H1 (cell line): Measurements from ENCODE around the gene TAF12. TPM values are rescaled to one million over a fixed set of nuclear protein-coding genes. Genes with fewer than 3 reads are reported as not detected.

Source experiments
- CTCF ChIA-PET: fragments of 300-600 bp; sonication (Branson Sonifier 250); formaldehyde crosslinking; loops from one replicate; lab custom pipeline; 2021; ENCODE audit not compliant: partially characterized antibody; lab: Charles Lee
- POLR2A ChIA-PET: fragments of 300-600 bp; sonication (Branson Sonifier 250); formaldehyde crosslinking; loops from one replicate; lab custom pipeline; 2021; ENCODE audit warnings: inconsistent platforms; ENCODE audit not compliant: partially characterized antibody; lab: Charles Lee
- DNase-seq, 2 experiments: peaks; one replicate each; pipeline versions ENCODE4 v3.0.0 to v3.0.0-alpha.2; 2010 to 2022; ENCODE audit warnings: low spot score in 2 of 2, low read depth in 1 of 2, mixed read lengths in 1 of 2
- FAIRE-seq: peaks from 2 replicates; lab custom pipeline; 2011; peaks lifted over from hg19 to GRCh38; lab: Jason Lieb, UNC
- H2AFZ ChIP-seq: 2 replicates; pipeline ENCODE4 v1.8.1; 2012; ENCODE audit warnings: low read length, inconsistent platforms
- H2AK5ac ChIP-seq: 2 replicates; pipeline ENCODE4 v1.6.1; 2013; ENCODE audit warnings: low read depth, low read length
- H2BK120ac ChIP-seq: replicated peaks from 2 replicates; pipeline ENCODE3; 2013; ENCODE audit warnings: low read depth, low read length, inconsistent platforms
- H2BK12ac ChIP-seq: 2 replicates; pipeline ENCODE4 v1.6.1; 2013; ENCODE audit warnings: low read depth, low read length
- H2BK15ac ChIP-seq: 2 replicates; pipeline ENCODE4 v1.6.1; 2013; ENCODE audit warnings: low read length
- H2BK20ac ChIP-seq: 2 replicates; pipeline ENCODE4 v1.6.1; 2013; ENCODE audit warnings: low read length
- H2BK5ac ChIP-seq: 2 replicates; pipeline ENCODE4 v1.6.1; 2013; ENCODE audit warnings: low read depth, low read length
- H3K14ac ChIP-seq: 2 replicates; pipeline ENCODE4 v1.6.1; 2013; ENCODE audit warnings: inconsistent platforms; ENCODE audit not compliant: insufficient read length
- H3K18ac ChIP-seq: 2 replicates; pipeline ENCODE4 v1.6.1; 2013; ENCODE audit warnings: low read length; ENCODE audit errors: extremely low read depth
- H3K23ac ChIP-seq: 2 replicates; pipeline ENCODE4 v1.6.1; 2013; ENCODE audit warnings: inconsistent platforms; ENCODE audit not compliant: insufficient read length
- H3K23me2 ChIP-seq: 2 replicates; pipeline ENCODE4 v1.6.1; 2013; ENCODE audit warnings: low read depth, low read length
- H3K27ac ChIP-seq: 2 replicates; pipeline ENCODE4 v1.6.1; 2011; ENCODE audit warnings: low read depth, low read length, inconsistent platforms
- H3K27me3 ChIP-seq, 4 experiments: replicated peaks in 1 of 4; 1 replicate in 1 of 4; 2 replicates in 3 of 4; pipeline versions ENCODE4 v1.6.1 to v1.8.1; 2011 to 2013; ENCODE audit warnings: low read length in 3 of 4, mild to moderate bottlenecking in 3 of 4, inconsistent platforms in 2 of 4, mixed read lengths in 2 of 4, moderate library complexity in 1 of 4; ENCODE audit not compliant: control insufficient read depth in 3 of 4, insufficient read depth in 3 of 4; ENCODE audit errors: extremely low read depth in 1 of 4
- H3K36me3 ChIP-seq, 4 experiments: 2 replicates each; pipeline versions ENCODE4 v1.6.1 to v1.8.1; 2011 to 2013; ENCODE audit warnings: mild to moderate bottlenecking in 4 of 4, low read length in 3 of 4, moderate library complexity in 2 of 4, control low read depth in 1 of 4, inconsistent platforms in 1 of 4; ENCODE audit not compliant: insufficient read depth in 4 of 4, control insufficient read depth in 2 of 4
- H3K4ac ChIP-seq: replicated peaks from 2 replicates; pipeline ENCODE3; 2013; ENCODE audit warnings: low read length, low read depth, mixed read lengths, inconsistent platforms; ENCODE audit not compliant: insufficient read length
- H3K4me1 ChIP-seq, 4 experiments: replicated peaks in 1 of 4; 1 replicate in 1 of 4; 2 replicates in 3 of 4; pipeline versions ENCODE4 v1.6.1 to v1.8.1; 2011 to 2013; ENCODE audit warnings: low read length in 3 of 4, inconsistent platforms in 2 of 4, mixed read lengths in 1 of 4; ENCODE audit not compliant: insufficient read depth in 4 of 4, control insufficient read depth in 3 of 4
- H3K4me2 ChIP-seq, 2 experiments: 2 replicates each; pipeline versions ENCODE4 v1.6.1 to v1.8.1; 2011 to 2013; ENCODE audit warnings: low read depth in 2 of 2, low read length in 2 of 2, control low read depth in 1 of 2, inconsistent platforms in 1 of 2, mild to moderate bottlenecking in 1 of 2; ENCODE audit not compliant: insufficient read depth in 1 of 2
- H3K4me3 ChIP-seq, 4 experiments: fragments of 200-600, 300-600 bp in 1 of 4; sonication (generic), shearing (Covaris generic), sonication (Bioruptor Twin) in 1 of 4; 2 replicates each; pipeline versions ENCODE4 v1.5.1 to v1.8.1; 2011 to 2016; ENCODE audit warnings: low read length in 4 of 4, low read depth in 3 of 4, control low read depth in 2 of 4, inconsistent platforms in 2 of 4, mild to moderate bottlenecking in 2 of 4, mixed read lengths in 1 of 4, moderate library complexity in 1 of 4; ENCODE audit not compliant: insufficient read depth in 2 of 4; ENCODE audit errors: extremely low read depth in 1 of 4
- H3K56ac ChIP-seq: replicated peaks from 2 replicates; pipeline ENCODE3; 2013; ENCODE audit warnings: low read depth, mild to moderate bottlenecking, mixed read lengths, low read length, inconsistent platforms; ENCODE audit not compliant: insufficient read length
- H3K79me1 ChIP-seq: 2 replicates; pipeline ENCODE4 v1.6.1; 2013; ENCODE audit warnings: low read depth, low read length, control low read depth
- H3K79me2 ChIP-seq, 2 experiments: 2 replicates each; pipeline versions ENCODE4 v1.6.1 to v1.8.1; 2012 to 2013; ENCODE audit warnings: low read length in 2 of 2, mild to moderate bottlenecking in 2 of 2, inconsistent platforms in 1 of 2; ENCODE audit not compliant: insufficient read depth in 2 of 2, control insufficient read depth in 1 of 2
- H3K9ac ChIP-seq, 4 experiments: replicated peaks in 1 of 4; 1 replicate in 1 of 4; 2 replicates in 3 of 4; pipeline versions ENCODE4 v1.6.1 to v1.8.1; 2011 to 2013; ENCODE audit warnings: low read depth in 3 of 4, low read length in 3 of 4, control low read depth in 2 of 4, mild to moderate bottlenecking in 2 of 4, moderate library complexity in 2 of 4, inconsistent platforms in 1 of 4; ENCODE audit errors: extremely low read depth in 1 of 4
- H3K9me3 ChIP-seq, 2 experiments: 2 replicates each; pipeline versions ENCODE4 v1.6.1 to v1.8.1; 2012 to 2013; ENCODE audit warnings: mild to moderate bottlenecking in 2 of 2, moderate library complexity in 2 of 2, control low read depth in 1 of 2, inconsistent platforms in 1 of 2, low read depth in 1 of 2, low read length in 1 of 2, mixed read lengths in 1 of 2; ENCODE audit not compliant: insufficient read depth in 2 of 2
- H4K20me1 ChIP-seq, 2 experiments: replicated peaks in 1 of 2; 2 replicates each; pipeline versions ENCODE3 to v1.8.1; 2011 to 2013; ENCODE audit warnings: inconsistent platforms in 2 of 2, low read length in 2 of 2, mild to moderate bottlenecking in 1 of 2; ENCODE audit not compliant: insufficient read depth in 2 of 2, control insufficient read depth in 1 of 2
- H4K5ac ChIP-seq: 2 replicates; pipeline ENCODE4 v1.6.1; 2013; ENCODE audit warnings: low read length, low read depth, mixed read lengths, inconsistent platforms; ENCODE audit not compliant: insufficient read length
- H4K8ac ChIP-seq: 2 replicates; pipeline ENCODE4 v1.8.0; 2013; ENCODE audit warnings: mild to moderate bottlenecking, moderate library complexity, low read length, inconsistent platforms; ENCODE audit not compliant: insufficient read depth; ENCODE audit errors: extremely low read depth
- H4K91ac ChIP-seq: replicated peaks from 2 replicates; pipeline ENCODE3; 2013; ENCODE audit warnings: low read length, mixed read lengths, inconsistent platforms; ENCODE audit not compliant: insufficient read length
- EGR1 ChIP-seq: IDR thresholded peaks from 2 replicates; pipeline ENCODE4 v1.6.1; 2011; ENCODE audit warnings: low read depth, low read length, borderline replicate concordance
- FOSL1 ChIP-seq: IDR thresholded peaks from 2 replicates; pipeline ENCODE4 v1.6.1; 2011; ENCODE audit warnings: mild to moderate bottlenecking, low read depth, low read length, moderate library complexity; ENCODE audit not compliant: insufficient read depth
- GTF2F1 ChIP-seq: IDR thresholded peaks from 2 replicates; pipeline ENCODE4 v1.6.1; 2012; ENCODE audit warnings: low read depth, low read length, improper control_type of control experiment, borderline replicate concordance
- JUND ChIP-seq: IDR thresholded peaks from 2 replicates; pipeline ENCODE4 v1.6.1; 2011; ENCODE audit warnings: mild to moderate bottlenecking, improper control_type of control experiment, low read length
- RAD21 ChIP-seq, 2 experiments: IDR thresholded peaks in 1 of 2; conservative IDR thresholded peaks in 1 of 2; 2 replicates each; pipeline ENCODE4 v1.6.1; 2011; ENCODE audit warnings: low read depth in 2 of 2, low read length in 2 of 2, improper control_type of control experiment in 1 of 2, inconsistent platforms in 1 of 2, mild to moderate bottlenecking in 1 of 2, moderate library complexity in 1 of 2
- RNF2 ChIP-seq: fragments of 200-900, 300-1000 bp; sonication (generic); IDR thresholded peaks from 2 replicates; pipeline ENCODE4 v1.7.1; 2016; ENCODE audit warnings: borderline replicate concordance, low read depth, mild to moderate bottlenecking, antibody characterized with exemption, low read length; ENCODE audit not compliant: poor library complexity, severe bottlenecking; ENCODE audit errors: missing control alignments
- TEAD4 ChIP-seq: IDR thresholded peaks from 2 replicates; pipeline ENCODE4 v1.6.1; 2012; ENCODE audit warnings: low read depth, low read length, inconsistent platforms, mixed read lengths
- YY1 ChIP-seq: IDR thresholded peaks from 2 replicates; pipeline ENCODE4 v1.6.1; 2011; ENCODE audit warnings: low read depth, mild to moderate bottlenecking, low read length
- WGBS, 2 experiments: shearing (Covaris generic) in 1 of 2; methylation state at CpG; one replicate each; pipeline versions ENCODE4 v1.1.6 to v1.1.7; 2013 to 2015; ENCODE audit warnings: low lambda C conversion rate in 2 of 2, mixed read lengths in 2 of 2, inconsistent platforms in 1 of 2, low coverage in 1 of 2, missing lambda C conversion rate in 1 of 2; ENCODE audit not compliant: insufficient replicate concordance in 2 of 2, insufficient coverage in 1 of 2, insufficient read length in 1 of 2; ENCODE audit errors: extremely low coverage in 1 of 2, missing lambda C conversion rate in 1 of 2; 5-methylcytosine and 5-hydroxymethylcytosine counted together
- polyA plus RNA-seq, 7 experiments: library from polyadenylated mRNA; depleted of rRNA in 3 of 7; stranded (reverse) in 5 of 7; unstranded in 2 of 7; fragments of >200 nt in 5 of 7; fragments of 200-250 nt in 2 of 7; gene quantifications; 1 replicate in 5 of 7; 2 replicates in 1 of 7; 4 replicates in 1 of 7; pipeline versions ENCODE4 v1.2.1 to v1.2.3, GENCODE V29; 2011 to 2013; ENCODE audit warnings: missing spikeins in 2 of 7, mixed read lengths in 2 of 7
- total RNA-seq: library from RNA; stranded (reverse); fragmentation: NEBNext Ultra II Directional; extraction: Animal tissue kit (Norgen Biotek cat#: 25700); gene quantifications from 2 replicates; pipeline ENCODE4 v1.2.1, GENCODE V29; 2021

Gene TAF12
- total and polyA plus RNA-seq, 2 of the 8 experiments (the other 6 are each of a cell fraction or from before 2014, with no cell fraction given), result 25.1 to 27.2 TPM

- Histone ChIP-seq H4K5ac (no peak overlapping the region), H3K4me3 (no peak overlapping the region), H3K36me3 (peaks cover 0 to 17% (median 5%) of the 10 kb centered on the region in 4 experiments; a peak in 5 of 8 replicates), H4K8ac (no peak overlapping the region), H2BK20ac (no peak overlapping the region), H3K4me1 (0 out of 7 replicates have a peak, but pooled peaks cover 0 to 2% (median 0%) of the 10 kb centered on the region in 4 experiments), H3K18ac (no peak overlapping the region), H4K20me1 (no peaks in the 10 kb centered on the region), H3K79me1 (no peaks in the 10 kb centered on the region), H3K56ac (no peak overlapping the region), H3K9ac (no peak overlapping the region), H3K27me3 (no peaks in the 10 kb centered on the region), H3K4ac (no peak overlapping the region), H2AK5ac (peak overlapping the region; percentile 32; the same call in 1 of the 2 replicates), H3K23ac (no peak overlapping the region), H4K91ac (no peak overlapping the region), H2BK120ac (no peak overlapping the region), H3K27ac (no peak overlapping the region; the same call in 1 of the 2 replicates), H2BK15ac (no peak overlapping the region), H2AFZ (no peak overlapping the region), H3K79me2 (no peaks in the 10 kb centered on the region), H3K14ac (no peak overlapping the region), H2BK12ac (no peak overlapping the region; the same call in 1 of the 2 replicates), H3K4me2 (no peak overlapping the region), H3K9me3 (no peaks in the 10 kb centered on the region), H2BK5ac (0 out of 2 replicates have a peak overlapping the region, but pooled peaks have one; percentile 71), H3K23me2 (no peaks in the 10 kb centered on the region)
- CTCF ChIA-PET, result interaction anchor here (0.5 to 6.9 kb wide), 35 partner anchors 9 to 660 kb away, joined by 3 to 73 read pairs (median 4); partner anchors contain the start of genes RAB42 and TRNAU1AP
- FAIRE-seq (peak; percentile 39), DNase-seq (peak in 1 of 2 experiments; percentile 63)
- 85% methylated on average over 13 of the region's 15 CpGs; no CpG with 5 or more reads in 1 of the 2 experiments for WGBS, 2 experiments
- POLR2A ChIA-PET, result interaction anchor here (0.6 to 21.8 kb wide), 12 partner anchors 9 to 272 kb away, joined by 3 to 473 read pairs (median 4); partner anchors contain the start of genes RCC1, TAF12, TRNAU1AP and YTHDF2
- TF ChIP-seq YY1, result 0 out of 2 replicates have a peak, but pooled peaks have one; percentile 30
- no peak for TF ChIP-seq JUND
- no peak for TF ChIP-seq RNF2
- TF ChIP-seq GTF2F1, result no peak
- no peak for TF ChIP-seq TEAD4
- no peak for TF ChIP-seq EGR1
- no peak for TF ChIP-seq FOSL1
- TF ChIP-seq RAD21 (IDR thresholded peaks at IDR 0.05 in 1 of 2, conservative IDR thresholded peaks at IDR 0.05 in 1 of 2; ENCODE audit: low read depth in 2 of 2, low read length in 2 of 2), result peak; percentile 89 to 92
Observed at GRCh38 chr1:28602536-28603439, 40.1 kb downstream of the TAF12 start.
